ENCODE results near the gene DAP.

The DAP gene

GRCh38 chr5:10662083-10662482 lies 99.0 kb downstream of the DAP start:
- TF ChIP-seq CTCF (IDR thresholded peaks at IDR 0.05; ENCODE audit: low read length, missing control alignments): no peak
- DNase-seq (ENCODE audit: low read depth): no peak
- no peak overlapping the region for H3K4me3 ChIP-seq (replicated peaks; ENCODE audit: low read depth, low read length)

GRCh38 chr5:10661401-10661800 lies 99.6 kb downstream of the DAP start:
- no peak overlapping the region for H3K4me3 ChIP-seq (replicated peaks; ENCODE audit: low read depth, low read length)
- TF ChIP-seq CTCF (IDR thresholded peaks at IDR 0.05; ENCODE audit: low read length, missing control alignments): no peak
- DNase-seq (ENCODE audit: low read depth): no peak

- no peak overlapping the region for H3K4me3 ChIP-seq (replicated peaks; ENCODE audit: low read depth, low read length)
- no peak for DNase-seq (ENCODE audit: low read depth)
- TF ChIP-seq CTCF (IDR thresholded peaks at IDR 0.05; ENCODE audit: low read length, missing control alignments): no peak
Measured at GRCh38 chr5:10660720-10661387, 100.2 kb downstream of the DAP start.

- TF ChIP-seq CTCF (IDR thresholded peaks at IDR 0.05; ENCODE audit: low read length, missing control alignments): no peak
- no peak for DNase-seq (ENCODE audit: low read depth)
- no peak overlapping the region for H3K4me3 ChIP-seq (replicated peaks; ENCODE audit: low read depth, low read length)
Measured at GRCh38 chr5:10660135-10660534, 100.9 kb downstream of the DAP start.

- no peak overlapping the region for H3K4me3 ChIP-seq (replicated peaks; ENCODE audit: low read depth, low read length)
- no peak for DNase-seq (ENCODE audit: low read depth)
Measured at GRCh38 chr5:10658265-10658664, 102.8 kb downstream of the DAP start.

GRCh38 chr5:10655972-10656830 lies 104.8 kb downstream of the DAP start:
- no peak overlapping the region for H3K4me3 ChIP-seq (replicated peaks; ENCODE audit: low read depth, low read length)
- no peak for DNase-seq (ENCODE audit: low read depth)
- TF ChIP-seq CTCF (IDR thresholded peaks at IDR 0.05; ENCODE audit: low read length, missing control alignments): no peak

More at GRCh38 chr5:10658265-10658664, 102.8 kb downstream of the DAP start:
- TF ChIP-seq CTCF (IDR thresholded peaks at IDR 0.05; ENCODE audit: low read length, missing control alignments): no peak
